SK-N-SH (cell line): ENCODE measurements around the gene PPP3CA. TPM values are rescaled to one million over a fixed set of nuclear protein-coding genes. Genes with fewer than 3 reads are reported as not detected.
"Not testable (repeated sequence)": the region's sequence is repeated elsewhere in the genome, so short reads cannot be mapped to it uniquely, and the experiment has no call there.

Experiments
- CTCF ChIA-PET: fragments of 300-600, 350-600 bp; formaldehyde crosslinking; extraction: SDS; loops from one replicate; lab custom pipeline; 2021; lab: Yijun Ruan, JAX
- POLR2A ChIA-PET: fragments of 350-600 bp; sonication (Branson Sonifier 250); formaldehyde crosslinking; extraction: SDS; loops from one replicate; lab custom pipeline; 2020; ENCODE audit warnings: antibody characterized with exemption, inconsistent platforms; lab: Yijun Ruan, JAX
- DNase-seq: peaks from one replicate; pipeline ENCODE4 v3.0.0; 2012
- H2AFZ ChIP-seq: fragments of 200-600 bp; sonication (generic); 2 replicates; pipeline ENCODE4 v1.8.1; 2016; ENCODE audit warnings: antibody characterized with exemption, mild to moderate bottlenecking, low read depth
- H3F3A ChIP-seq: fragments of 200-600 bp; sonication (generic); replicated peaks from 2 replicates; pipeline ENCODE3; 2016; ENCODE audit warnings: antibody characterized with exemption, mild to moderate bottlenecking; ENCODE audit not compliant: insufficient read depth
- H3K27ac ChIP-seq, 2 experiments: fragments of 200-500 bp in 1 of 2; fragments of 200-600 bp in 1 of 2; sonication (Bioruptor generic) in 1 of 2; sonication (generic), shearing (Covaris generic) in 1 of 2; 2 replicates each; pipeline versions ENCODE4 v1.5.1 to v1.6.1; 2014 to 2016; ENCODE audit warnings: low read depth in 2 of 2, inconsistent platforms in 1 of 2, low read length in 1 of 2, mild to moderate bottlenecking in 1 of 2, mixed read lengths in 1 of 2
- H3K27me3 ChIP-seq: fragments of 200-600 bp; sonication (generic), shearing (Covaris generic); 2 replicates; pipeline ENCODE4 v1.6.1; 2016; ENCODE audit warnings: mixed run types; ENCODE audit not compliant: insufficient read depth
- H3K36me3 ChIP-seq, 2 experiments: fragments of 200-500 bp in 1 of 2; fragments of 200-600 bp in 1 of 2; sonication (Bioruptor generic) in 1 of 2; sonication (generic) in 1 of 2; replicated peaks in 1 of 2; 2 replicates each; pipeline versions ENCODE3 to v1.5.1; 2014 to 2016; ENCODE audit warnings: low read length in 1 of 2, mild to moderate bottlenecking in 1 of 2; ENCODE audit not compliant: insufficient read depth in 2 of 2, control insufficient read depth in 1 of 2
- H3K4me1 ChIP-seq, 2 experiments: fragments of 200-500 bp in 1 of 2; fragments of 200-600 bp in 1 of 2; sonication (Bioruptor generic) in 1 of 2; sonication (generic), shearing (Covaris generic) in 1 of 2; 2 replicates each; pipeline versions ENCODE4 v1.5.1 to v1.6.1; 2014 to 2016; ENCODE audit warnings: low read depth in 1 of 2, low read length in 1 of 2, mixed run types in 1 of 2; ENCODE audit not compliant: insufficient read depth in 2 of 2, control insufficient read depth in 1 of 2
- H3K4me2 ChIP-seq: fragments of 200-600 bp; sonication (generic), shearing (Covaris generic); 2 replicates; pipeline ENCODE4 v1.6.1; 2017; ENCODE audit warnings: mixed run types
- H3K4me3 ChIP-seq, 2 experiments: fragments of 200-500 bp in 1 of 2; fragments of 200-600 bp in 1 of 2; sonication (Bioruptor generic) in 1 of 2; sonication (generic), shearing (Covaris generic) in 1 of 2; 2 replicates each; pipeline versions ENCODE4 v1.5.1 to v1.8.1; 2014 to 2016; ENCODE audit warnings: low read depth in 2 of 2, inconsistent platforms in 1 of 2, low read length in 1 of 2, mild to moderate bottlenecking in 1 of 2, mixed read lengths in 1 of 2, moderate library complexity in 1 of 2
- H3K79me2 ChIP-seq: fragments of 200-600 bp; sonication (generic); 2 replicates; pipeline ENCODE4 v1.8.1; 2017; ENCODE audit warnings: mild to moderate bottlenecking; ENCODE audit not compliant: insufficient read depth
- H3K9ac ChIP-seq: fragments of 200-600 bp; sonication (generic); 2 replicates; pipeline ENCODE4 v1.6.1; 2017; ENCODE audit warnings: mixed run types
- H3K9me2 ChIP-seq: fragments of 200-600 bp; sonication (generic); 2 replicates; pipeline ENCODE4 v1.6.1; 2017; ENCODE audit warnings: mixed run types
- H3K9me3 ChIP-seq: fragments of 200-600 bp; sonication (generic); 2 replicates; pipeline ENCODE4 v1.6.1; 2017; ENCODE audit warnings: mixed run types, mild to moderate bottlenecking, moderate library complexity
- H4K20me1 ChIP-seq: fragments of 200-600 bp; sonication (generic); 2 replicates; pipeline ENCODE4 v1.6.1; 2017; ENCODE audit warnings: mild to moderate bottlenecking, mixed run types; ENCODE audit not compliant: insufficient read depth
- EP300 ChIP-seq, 2 experiments: IDR thresholded peaks; 2 replicates each; pipeline versions ENCODE4 v1.4.0 to v1.6.1; 2012; ENCODE audit warnings: borderline replicate concordance in 1 of 2, low read depth in 1 of 2, low read length in 1 of 2
- IRF3 ChIP-seq: fragments of 150-350 bp; IDR thresholded peaks from 2 replicates; pipeline ENCODE4 v1.6.1; 2016; ENCODE audit warnings: mild to moderate bottlenecking, low read depth, low read length
- JUND ChIP-seq: IDR thresholded peaks from 2 replicates; pipeline ENCODE4 v1.4.0; 2012
- RCOR1 ChIP-seq: fragments of 150-350 bp; IDR thresholded peaks from 2 replicates; pipeline ENCODE4 v1.6.1; 2017; ENCODE audit warnings: antibody characterized with exemption, low read length
- REST ChIP-seq: IDR thresholded peaks from 2 replicates; pipeline ENCODE4 v1.6.1; 2012; ENCODE audit warnings: mild to moderate bottlenecking, low read depth, low read length, moderate library complexity
- SMC3 ChIP-seq: IDR thresholded peaks from 2 replicates; pipeline ENCODE4 v1.6.1; 2012; ENCODE audit warnings: low read depth, low read length, improper control_type of control experiment
- USF1 ChIP-seq: IDR thresholded peaks from 2 replicates; pipeline ENCODE4 v1.4.0; 2012; ENCODE audit warnings: low read depth, borderline replicate concordance
- USF2 ChIP-seq: fragments of 150-350 bp; IDR thresholded peaks from 2 replicates; pipeline ENCODE4 v1.6.1; 2017; ENCODE audit warnings: antibody characterized with exemption, low read length, low read depth, borderline replicate concordance
- YY1 ChIP-seq: IDR thresholded peaks from 2 replicates; pipeline ENCODE4 v1.4.0; 2012; ENCODE audit warnings: low read depth, mild to moderate bottlenecking
- ZBTB33 ChIP-seq: IDR thresholded peaks from 2 replicates; pipeline ENCODE4 v1.4.0; 2012; ENCODE audit warnings: low read depth, borderline replicate concordance
- WGBS: methylation state at CpG from one replicate; pipeline ENCODE4 v1.1.6; 2017; ENCODE audit warnings: low lambda C conversion rate; 5-methylcytosine and 5-hydroxymethylcytosine counted together
- polyA plus RNA-seq, 3 experiments: library from polyadenylated mRNA; depleted of rRNA; stranded (reverse); fragments of >200 nt; gene quantifications; 2 replicates each; pipeline ENCODE4 v1.2.3, GENCODE V29; 2012

The PPP3CA gene
- polyA plus RNA-seq, 1 of the 3 experiments (the other 2 are of a cell fraction) = 10.7 TPM

GRCh38 chr4:101135371-101136010, 211.8 kb downstream of the PPP3CA start:
- H3K36me3 ChIP-seq = peaks cover 0 to 5% of the 10 kb centered on the region in 2 experiments
- TF ChIP-seq ZBTB33 = no peak
- no peak for TF ChIP-seq JUND
- no peak for TF ChIP-seq USF2
- TF ChIP-seq USF1 = no peak
- no peak for TF ChIP-seq RCOR1
- no peak for TF ChIP-seq IRF3
- TF ChIP-seq EP300 (IDR thresholded peaks at IDR 0.05; ENCODE audit: borderline replicate concordance in 1 of 2, low read depth in 1 of 2, low read length in 1 of 2) = no peak
- no peak for TF ChIP-seq REST
- TF ChIP-seq YY1 = no peak
- TF ChIP-seq SMC3 = no peak
- no peaks in the 10 kb centered on the region for H4K20me1 ChIP-seq
- H3K9ac ChIP-seq = no peak overlapping the region
- H3K27me3 ChIP-seq = no peaks in the 10 kb centered on the region
- WGBS = 89% methylated on average over 3 of the region's 3 CpGs
- no peak for DNase-seq
- H3K27ac ChIP-seq = no peak overlapping the region
- H2AFZ ChIP-seq = no peak overlapping the region
- peaks cover 7% of the 10 kb centered on the region for H3F3A ChIP-seq
- no peak overlapping the region for H3K4me3 ChIP-seq
- 0 out of 2 replicates have a peak, but pooled peaks cover 5% of the 10 kb centered on the region for H3K9me3 ChIP-seq
- peaks cover 53% of the 10 kb centered on the region for H3K79me2 ChIP-seq
- CTCF ChIA-PET = interaction anchor here (1.4 kb wide), 1 partner anchor 57 kb away, joined by 3 read pairs; no protein-coding TSS in a partner anchor
- POLR2A ChIA-PET = no interaction called here
- H3K4me2 ChIP-seq = no peak overlapping the region
- peaks cover 0 to 3% of the 10 kb centered on the region in 2 experiments; a peak in 2 of 4 replicates for H3K4me1 ChIP-seq
- no peaks in the 10 kb centered on the region for H3K9me2 ChIP-seq

GRCh38 chr4:101131058-101131457, 216.3 kb downstream of the PPP3CA start:
- CTCF ChIA-PET = interaction anchor here (0.6 kb wide), 1 partner anchor 10 kb away, joined by 3 read pairs; no protein-coding TSS in a partner anchor
- H3F3A ChIP-seq, H3K9me3 ChIP-seq, H3K4me2 ChIP-seq, H2AFZ ChIP-seq, POLR2A ChIA-PET, H3K27me3 ChIP-seq, H3K27ac ChIP-seq, H3K4me3 ChIP-seq, H3K36me3 ChIP-seq, H3K9me2 ChIP-seq, DNase-seq, H3K9ac ChIP-seq, H4K20me1 ChIP-seq: not testable (repeated sequence)
- 78% methylated on average over 3 of the region's 5 CpGs for WGBS
- Histone ChIP-seq H3K79me2 (peaks cover 42% of the 10 kb centered on the region), H3K4me1 (peaks cover 0 to 21% of the 10 kb centered on the region in 2 experiments; a peak in 1 of 4 replicates)

GRCh38 chr4:101128898-101129297, 218.4 kb downstream of the PPP3CA start:
- CTCF ChIA-PET = interaction anchor here (1.1 kb wide), 1 partner anchor 17 kb away, joined by 3 read pairs; no protein-coding TSS in a partner anchor
- H3K27me3 ChIP-seq, H3K9ac ChIP-seq, H3K4me2 ChIP-seq, H3K9me3 ChIP-seq, H2AFZ ChIP-seq, H3K9me2 ChIP-seq, H4K20me1 ChIP-seq, POLR2A ChIA-PET, H3K27ac ChIP-seq, H3K4me3 ChIP-seq, H3K36me3 ChIP-seq, DNase-seq: not testable (repeated sequence)
- Histone ChIP-seq H3F3A (peaks cover 21% of the 10 kb centered on the region), H3K79me2 (peaks cover 28% of the 10 kb centered on the region), H3K4me1 (peaks cover 0 to 27% of the 10 kb centered on the region in 2 experiments; a peak in 1 of 4 replicates)
- WGBS = no CpG with 5 or more reads among the region's 1 CpG
